Psoas muscle (tissue), 8 donors: ENCODE results near the gene C1QTNF8. TPM values are rescaled to one million over a fixed set of nuclear protein-coding genes. Genes with fewer than 3 reads are reported as not detected.

Source experiments
- ATAC-seq, 4 donors: fragments of 200-7000 bp; cut with Tn5 transposase; one replicate each; pipeline ENCODE4 v1.9.1; 2020; ENCODE audit warnings: moderate library complexity in 3 of 4, mild to moderate bottlenecking in 2 of 4
- DNase-seq, 2 donors: peaks; one replicate each; pipeline ENCODE4 v3.0.0-alpha.2; 2020
- H3K27ac ChIP-seq: fragments of 200-600 bp; one replicate; pipeline ENCODE4 v1.8.0; 2022
- H3K27me3 ChIP-seq, 3 donors: fragments of 200-600 bp in 1 of 3; one replicate each; pipeline versions ENCODE4 v1.6.1 to v1.8.0; 2013 to 2022; ENCODE audit warnings: low read length in 2 of 3, mild to moderate bottlenecking in 2 of 3, moderate library complexity in 1 of 3; ENCODE audit not compliant: insufficient read depth in 3 of 3
- H3K36me3 ChIP-seq, 2 donors: fragments of 200-600 bp in 1 of 2; one replicate each; pipeline versions ENCODE4 v1.6.1 to v1.8.0; 2013 to 2022; ENCODE audit warnings: low read depth in 1 of 2, mild to moderate bottlenecking in 1 of 2, moderate library complexity in 1 of 2; ENCODE audit not compliant: insufficient read depth in 1 of 2
- H3K4me1 ChIP-seq: fragments of 200-600 bp; one replicate; pipeline ENCODE4 v1.8.0; 2022
- H3K4me3 ChIP-seq: fragments of 200-600 bp; one replicate; pipeline ENCODE4 v1.8.0; 2022; ENCODE audit warnings: mild to moderate bottlenecking
- H3K9me3 ChIP-seq: fragments of 200-600 bp; one replicate; pipeline ENCODE4 v1.8.0; 2022
- CTCF ChIP-seq: fragments of 200-600 bp; IDR thresholded peaks from one replicate; pipeline ENCODE4 v1.8.0; 2022; ENCODE audit warnings: antibody characterized with exemption
- WGBS, 3 donors: extraction: QIAGEN DNeasy Blood & Tissue Kit; methylation state at CpG; one replicate each; pipeline versions ENCODE4 v1.1.6 to v1.1.7; 2013; 5-methylcytosine and 5-hydroxymethylcytosine counted together
- intact Hi-C, 2 donors: fragments of 100-400 bp; cut with DNase I; formaldehyde crosslinking; loops; one replicate each; pipeline versions ENCODE4 v1.11.0 to v1.14.2; 2022
- polyA plus RNA-seq, 3 donors: library from polyadenylated mRNA; stranded (reverse); fragments of 200-250 nt; gene quantifications; one replicate each; pipeline ENCODE4 v1.2.3, GENCODE V29; 2013
- total RNA-seq, 4 donors: library from RNA; stranded (reverse); fragmentation: NEBNext Ultra II Directional in 2 of 4; extraction: Animal tissue kit (Norgen Biotek cat#: 25700) in 2 of 4; gene quantifications; one replicate each; pipeline versions ENCODE4 v1.2.1 to v1.2.4, GENCODE V29; 2021 to 2023
- donor health status: healthy with polysubstance abuse.
- donor health status: DM: no; HTN: no; CAD: no; lungs with moderate emphysema.
- donor health status: Bipolar disorder and iron deficiency.
- donor health status: healthy.
- donor health status: DM: yes; HTN: yes; CAD: no.
- donor health status: DM: no; HTN: no; CAD: no.
- donor health status: DM: no; HTN: no; CAD: no.
- donor health status: DM: yes; HTN: yes; CAD: no.

The C1QTNF8 gene
- total and polyA plus RNA-seq, 7 donors: not detected

DNA sequence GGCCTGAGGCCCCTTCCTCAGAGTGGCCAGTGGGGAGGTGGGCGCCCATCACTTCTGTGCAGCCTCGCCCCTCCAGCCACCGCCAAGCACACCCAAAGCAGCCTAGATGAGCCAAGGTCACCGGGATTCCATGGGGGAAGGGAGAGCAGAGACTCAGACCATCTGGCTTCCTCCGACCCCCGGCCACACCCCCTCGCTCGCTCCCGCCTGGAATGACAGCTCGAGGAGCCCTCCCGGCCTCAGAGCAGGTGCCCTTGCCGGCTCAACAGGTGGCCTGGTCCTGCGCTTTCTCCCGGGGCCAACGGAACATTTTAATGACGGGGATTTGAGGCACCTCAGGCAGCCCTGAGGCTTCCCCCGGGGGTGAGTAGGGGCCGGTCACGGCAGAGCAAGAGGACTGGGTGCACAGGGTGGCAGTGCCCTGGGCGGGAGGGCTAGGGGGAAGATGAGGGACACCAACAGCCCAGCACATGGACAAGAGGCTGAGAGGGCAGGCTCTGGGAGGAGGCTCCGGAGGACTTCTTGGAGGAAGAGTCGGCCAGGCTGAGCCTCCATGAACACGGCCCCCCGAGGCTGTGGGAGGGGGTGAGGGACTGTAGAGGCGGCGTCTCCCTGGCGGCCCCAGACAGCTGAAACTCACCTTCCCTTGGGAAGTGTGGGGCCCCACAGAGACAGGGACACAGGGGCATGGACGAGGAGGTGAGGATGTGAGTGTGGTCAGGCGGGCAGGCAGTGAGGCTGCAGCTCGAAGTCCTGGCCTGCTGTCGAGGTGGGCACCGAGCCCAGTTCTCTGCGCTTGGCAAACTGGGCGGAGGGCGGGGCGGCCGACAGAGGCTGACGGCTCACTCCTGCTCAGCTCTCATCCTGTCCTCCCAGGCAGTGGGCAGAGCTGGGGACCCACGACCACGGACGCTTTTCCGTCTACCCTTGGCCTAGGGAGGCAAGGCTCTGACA lies 12.5 kb upstream of the C1QTNF8 start:
- DNase-seq (peak; percentile 50 to 68), ATAC-seq (peak in 3 of 4 donors; percentile 54 to 59 (median 55))
- Histone ChIP-seq H3K27me3 (peaks cover 0 to 88% (median 13%) of the 10 kb centered on the region in 3 donors), H3K4me1 (no peaks in the 10 kb centered on the region), H3K36me3 (no peaks in the 10 kb centered on the region), H3K4me3 (no peak overlapping the region), H3K9me3 (no peaks in the 10 kb centered on the region), H3K27ac (no peak overlapping the region)
- no peak for TF ChIP-seq CTCF
- intact Hi-C loops: no loop called here
- 18 to 20% (median 18%) methylated on average over 34 to 42 of the region's 42 CpGs for WGBS, 3 donors

- no peak for DNase-seq
- intact Hi-C loops: loop anchor here in 1 of 2 donors (1.0 kb wide), 1 partner anchor 87 kb away; no protein-coding TSS in a partner anchor
- H3K27ac ChIP-seq: no peak overlapping the region
- no peaks in the 10 kb centered on the region for H3K4me1 ChIP-seq
- peaks cover 0 to 91% (median 13%) of the 10 kb centered on the region in 3 donors for H3K27me3 ChIP-seq
- 67 to 80% (median 75%) methylated on average over 12 of the region's 12 CpGs for WGBS, 3 donors
- H3K36me3 ChIP-seq: no peaks in the 10 kb centered on the region
- no peaks in the 10 kb centered on the region for H3K9me3 ChIP-seq
- no peak overlapping the region for H3K4me3 ChIP-seq
- ATAC-seq: no peak
- TF ChIP-seq CTCF: no peak
Observed at GRCh38 chr16:1107731-1108130, 11.7 kb upstream of the C1QTNF8 start.

DNA sequence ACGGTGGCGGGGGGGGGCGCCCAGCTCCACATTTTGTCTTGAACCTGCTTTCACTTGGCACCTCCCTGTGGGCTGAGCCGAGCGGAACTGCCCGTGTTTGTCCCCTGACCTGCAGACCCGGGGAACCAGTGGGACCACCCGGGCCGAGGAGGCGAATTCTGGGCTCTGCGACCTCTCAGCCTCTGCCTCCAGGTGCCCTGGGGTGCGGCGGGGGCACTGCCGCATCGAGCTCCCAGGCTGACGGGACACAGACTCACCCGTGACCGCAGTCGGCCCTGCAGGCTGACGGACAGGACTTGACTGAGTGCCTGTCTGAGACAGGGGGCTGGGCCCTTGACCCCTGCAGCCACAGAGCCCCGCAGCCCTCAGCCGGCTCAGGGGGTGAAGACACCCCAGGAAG lies 11.1 kb upstream of the C1QTNF8 start:
- peaks cover 0 to 85% (median 11%) of the 10 kb centered on the region in 3 donors for H3K27me3 ChIP-seq

GRCh38 chr16:1106659-1107058 lies 10.6 kb upstream of the C1QTNF8 start:
- Histone ChIP-seq H3K4me3 (no peak overlapping the region), H3K4me1 (no peaks in the 10 kb centered on the region), H3K9me3 (no peaks in the 10 kb centered on the region), H3K36me3 (no peaks in the 10 kb centered on the region), H3K27ac (no peak overlapping the region), H3K27me3 (peaks cover 0 to 81% (median 9%) of the 10 kb centered on the region in 3 donors)
- TF ChIP-seq CTCF: no peak
- WGBS, 3 donors: 66 to 80% (median 67%) methylated on average over 13 to 16 of the region's 16 CpGs
- DNase-seq (no peak), ATAC-seq (no peak)
- intact Hi-C loops: loop anchor here in 1 of 2 donors (1.0 kb wide), 1 partner anchor 88 kb away; no protein-coding TSS in a partner anchor

More for the DNA sequence above, 11.1 kb upstream of the C1QTNF8 start:
- ATAC-seq: no peak
- Histone ChIP-seq H3K27ac (no peak overlapping the region), H3K9me3 (no peaks in the 10 kb centered on the region), H3K4me1 (no peaks in the 10 kb centered on the region), H3K36me3 (no peaks in the 10 kb centered on the region), H3K4me3 (no peak overlapping the region)
- no peak for TF ChIP-seq CTCF
- DNase-seq: no peak
- WGBS, 3 donors: 69 to 78% (median 72%) methylated on average over 22 of the region's 22 CpGs
- intact Hi-C loops: loop anchor here in 1 of 2 donors (1.0 kb wide), 1 partner anchor 87 kb away; no protein-coding TSS in a partner anchor
